GM12801 (cell line): ENCODE measurements around the gene KCNJ14.

ENCODE experiments used
- CTCF ChIP-seq: IDR thresholded peaks from one replicate; pipeline ENCODE4 v1.5.1; 2011; ENCODE audit warnings: control low read depth; ENCODE audit not compliant: insufficient read length; ENCODE audit errors: extremely low read depth

KCNJ14 gene

GRCh38 chr19:48455171-48455907, at the start of gene KCNJ14:
Gene KCNJ14, plus strand, starts transcription at chr19:48455574. Its CDS starts 6,151 bp downstream, at chr19:48461725.
- TF ChIP-seq CTCF: no peak

- no peak for TF ChIP-seq CTCF
These were observed 49.5 kb upstream of the KCNJ14 start for GRCh38 chr19:48405850-48406249.

- TF ChIP-seq CTCF: no peak
These were observed 41.3 kb upstream of the KCNJ14 start for GRCh38 chr19:48413879-48414587.

- TF ChIP-seq CTCF: no peak
These were observed 40.0 kb upstream of the KCNJ14 start for GRCh38 chr19:48415395-48415794.

GRCh38 chr19:48415806-48416221, 39.6 kb upstream of the KCNJ14 start:
- no peak for TF ChIP-seq CTCF

- no peak for TF ChIP-seq CTCF
These were observed 38.0 kb upstream of the KCNJ14 start for GRCh38 chr19:48417421-48417820.

- no peak for TF ChIP-seq CTCF
These were observed 36.9 kb upstream of the KCNJ14 start for GRCh38 chr19:48418317-48419064.
